Testis (tissue), 2 donors: ENCODE data around the gene ZNF81.
"Not testable (repeated sequence)": the region's sequence is repeated elsewhere in the genome, so short reads cannot be mapped to it uniquely, and the experiment has no call there.

Source experiments
- POLR2A ChIP-seq: fragments of 450-650 bp; IDR thresholded peaks from one replicate; pipeline ENCODE4 v1.6.1; 2017; ENCODE audit warnings: antibody characterized with exemption, mild to moderate bottlenecking, moderate library complexity
- TF ChIP-seq, protein P1 (sequence below), 3 experiments: fragments of 450-650 bp in 2 of 3; fragments of 200-600 bp in 1 of 3; sonication (generic) in 1 of 3; IDR thresholded peaks; one replicate each; pipeline ENCODE4 v1.5.1; 2016 to 2019; ENCODE audit warnings: antibody characterized with exemption in 3 of 3, mild to moderate bottlenecking in 2 of 3, moderate library complexity in 1 of 3

GRCh38 chrX:47807272-47807538 is 29.5 kb upstream of the ZNF81 start:
- TF ChIP-seq, protein P1, sequence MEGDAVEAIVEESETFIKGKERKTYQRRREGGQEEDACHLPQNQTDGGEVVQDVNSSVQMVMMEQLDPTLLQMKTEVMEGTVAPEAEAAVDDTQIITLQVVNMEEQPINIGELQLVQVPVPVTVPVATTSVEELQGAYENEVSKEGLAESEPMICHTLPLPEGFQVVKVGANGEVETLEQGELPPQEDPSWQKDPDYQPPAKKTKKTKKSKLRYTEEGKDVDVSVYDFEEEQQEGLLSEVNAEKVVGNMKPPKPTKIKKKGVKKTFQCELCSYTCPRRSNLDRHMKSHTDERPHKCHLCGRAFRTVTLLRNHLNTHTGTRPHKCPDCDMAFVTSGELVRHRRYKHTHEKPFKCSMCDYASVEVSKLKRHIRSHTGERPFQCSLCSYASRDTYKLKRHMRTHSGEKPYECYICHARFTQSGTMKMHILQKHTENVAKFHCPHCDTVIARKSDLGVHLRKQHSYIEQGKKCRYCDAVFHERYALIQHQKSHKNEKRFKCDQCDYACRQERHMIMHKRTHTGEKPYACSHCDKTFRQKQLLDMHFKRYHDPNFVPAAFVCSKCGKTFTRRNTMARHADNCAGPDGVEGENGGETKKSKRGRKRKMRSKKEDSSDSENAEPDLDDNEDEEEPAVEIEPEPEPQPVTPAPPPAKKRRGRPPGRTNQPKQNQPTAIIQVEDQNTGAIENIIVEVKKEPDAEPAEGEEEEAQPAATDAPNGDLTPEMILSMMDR (IDR thresholded peaks at IDR 0.05) = not testable (repeated sequence)
- not testable (repeated sequence) for TF ChIP-seq POLR2A
